Measurements from ENCODE around the gene LRMDA. TPM values are rescaled to one million over a fixed set of nuclear protein-coding genes. Genes with fewer than 3 reads are reported as not detected.

LRMDA gene
- total RNA-seq, 1 experiment from 2014 or later = 0.10 TPM

DNA sequence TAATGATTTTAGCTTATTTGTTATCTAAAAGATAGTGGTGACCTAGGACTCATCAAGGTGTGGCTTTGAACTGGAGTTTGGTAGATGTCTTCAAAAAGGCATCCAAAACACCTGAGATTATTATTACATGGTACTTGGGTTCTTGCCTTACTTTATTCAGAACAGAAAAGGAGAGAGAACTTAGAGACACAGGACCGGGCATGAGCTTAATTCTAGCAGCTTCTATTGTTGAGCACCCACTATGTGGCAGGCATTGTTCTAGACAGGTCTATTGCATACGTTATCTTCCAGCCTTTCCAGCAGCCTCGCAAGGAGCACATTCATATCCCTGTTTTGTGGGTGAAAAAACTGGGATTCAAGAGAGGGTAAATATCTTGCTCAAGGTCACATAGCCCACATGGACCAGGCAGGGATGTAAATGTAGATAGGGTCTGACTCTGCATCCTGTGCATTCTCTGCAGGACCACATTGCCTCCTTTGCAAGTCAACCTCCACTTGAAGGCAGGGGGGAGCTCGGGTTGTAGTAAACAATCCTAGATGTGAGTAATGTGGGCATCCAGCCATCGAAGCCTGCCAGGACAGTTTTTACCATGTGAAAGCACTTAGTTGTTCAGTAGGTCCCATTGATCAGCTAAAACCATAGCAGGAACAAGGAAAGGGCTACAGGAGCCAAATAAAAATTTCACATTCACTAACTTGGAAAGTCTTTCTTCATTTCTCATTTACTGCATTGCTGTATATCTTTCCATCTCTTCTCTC is 551.4 kb downstream of the LRMDA start:
- no peak for DNase-seq (ENCODE audit: low spot score)

DNA sequence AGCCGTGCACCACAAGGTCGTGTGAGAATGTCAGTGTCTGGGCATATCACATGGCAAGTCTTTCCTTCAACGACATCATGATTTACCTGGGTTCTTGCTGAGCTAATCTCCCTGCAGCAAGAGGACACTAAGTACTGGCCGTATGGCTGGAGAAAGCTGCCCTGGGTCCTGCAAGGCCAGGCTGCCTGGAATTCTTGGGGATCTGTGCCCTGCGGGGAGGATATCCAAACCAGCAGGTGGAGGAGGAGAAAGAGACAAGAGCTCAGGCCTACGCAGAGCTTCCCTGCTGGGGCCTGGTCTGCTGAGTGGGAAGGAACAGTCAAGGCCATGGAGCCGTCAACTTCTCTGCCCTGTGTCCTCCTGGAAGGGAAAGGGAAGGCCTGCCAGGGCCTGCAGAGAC is 552.6 kb downstream of the LRMDA start:
- DNase-seq (ENCODE audit: low spot score) = no peak

DNA sequence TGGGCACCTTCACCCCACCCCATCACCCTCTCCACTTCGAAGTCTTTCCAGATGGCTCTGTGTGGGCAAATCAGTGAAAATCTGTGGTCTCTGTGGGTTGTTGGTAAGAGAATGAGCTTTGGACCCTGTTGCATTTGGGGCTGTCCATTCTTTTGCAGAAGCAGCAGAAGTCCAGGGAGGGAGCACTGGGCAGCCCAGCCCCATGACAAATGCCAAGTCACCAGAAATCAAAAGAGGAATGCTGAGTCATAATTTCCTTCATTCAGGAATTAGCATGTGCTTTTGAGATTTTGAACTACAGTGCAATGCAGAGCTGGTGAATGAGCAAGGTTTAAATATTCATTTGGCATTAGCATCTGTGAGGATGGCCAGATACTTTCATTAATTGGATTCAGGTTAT is 556.2 kb downstream of the LRMDA start:
- peak; percentile 17 for DNase-seq (ENCODE audit: low spot score)

DNA sequence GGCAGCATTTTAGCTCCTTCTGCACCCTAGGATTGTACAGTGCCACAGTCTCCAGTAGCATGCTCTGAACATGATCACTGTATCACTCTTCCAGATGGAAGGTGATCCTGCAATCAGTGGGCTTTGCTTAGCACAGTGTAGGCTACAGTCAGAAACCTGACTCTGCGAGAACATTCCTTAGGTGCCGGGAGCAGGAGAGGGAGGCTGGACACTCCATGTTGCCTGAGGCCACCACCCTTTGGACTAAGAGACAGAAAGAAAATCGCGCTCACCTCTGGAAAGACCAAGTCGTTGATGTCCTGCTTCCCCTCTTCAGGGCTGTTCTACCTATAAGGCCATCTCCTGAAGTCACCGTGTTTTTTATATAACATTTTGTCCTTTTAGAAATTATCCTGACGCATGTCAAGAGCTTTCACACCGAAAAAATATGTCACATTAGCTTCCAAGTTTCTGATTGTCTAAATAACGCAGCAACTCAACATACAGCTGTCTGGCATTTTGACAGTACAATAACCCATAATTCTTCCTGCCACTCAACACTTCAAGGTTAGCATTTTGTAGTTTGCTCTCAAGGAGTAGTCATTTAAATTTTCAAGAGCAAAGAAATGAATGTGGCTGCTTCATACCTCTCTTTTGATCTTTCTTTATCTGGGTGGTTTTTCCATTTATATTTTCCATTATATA is 563.1 kb downstream of the LRMDA start:
- no peak for DNase-seq (ENCODE audit: low spot score)

DNA sequence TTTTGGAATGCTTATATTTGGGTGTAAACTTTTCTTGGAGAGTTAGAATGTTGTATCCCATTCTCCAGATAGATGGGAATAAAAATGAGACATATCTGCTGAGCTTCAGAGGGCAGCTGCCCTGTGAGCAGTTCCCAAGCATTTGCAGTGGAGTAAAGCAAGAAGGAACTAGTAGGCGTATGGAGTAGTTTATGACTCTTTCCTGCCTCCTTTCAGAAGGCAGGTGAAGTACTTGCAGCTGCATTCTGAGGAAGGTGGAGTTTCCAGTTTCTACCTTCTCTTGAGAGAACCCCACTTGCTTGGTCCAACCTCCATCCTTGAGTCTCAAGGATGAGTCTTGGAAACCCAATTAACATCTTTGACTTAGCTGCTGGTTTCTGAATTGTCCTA is 563.6 kb downstream of the LRMDA start:
- DNase-seq (ENCODE audit: low spot score) = no peak

DNA sequence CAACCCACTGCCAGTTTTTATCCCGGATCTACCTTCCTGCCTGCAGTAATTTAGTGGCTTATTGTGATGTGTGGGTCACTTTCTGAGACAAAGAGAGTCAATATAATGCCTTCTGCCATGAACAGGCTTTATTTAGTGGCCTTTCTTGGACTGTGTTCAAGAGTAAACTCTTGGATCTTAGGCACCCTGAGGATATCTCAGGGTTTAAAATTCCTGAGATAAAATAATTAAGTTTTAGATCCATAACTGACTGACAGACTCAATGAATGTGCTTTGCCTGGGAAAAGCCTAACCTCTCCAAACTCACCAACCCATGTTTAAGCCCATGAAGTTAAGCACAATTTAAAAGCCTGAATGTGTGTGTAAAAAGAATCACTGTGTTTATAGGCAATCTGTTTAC is 564.3 kb downstream of the LRMDA start:
- DNase-seq (ENCODE audit: low spot score) = no peak

DNA sequence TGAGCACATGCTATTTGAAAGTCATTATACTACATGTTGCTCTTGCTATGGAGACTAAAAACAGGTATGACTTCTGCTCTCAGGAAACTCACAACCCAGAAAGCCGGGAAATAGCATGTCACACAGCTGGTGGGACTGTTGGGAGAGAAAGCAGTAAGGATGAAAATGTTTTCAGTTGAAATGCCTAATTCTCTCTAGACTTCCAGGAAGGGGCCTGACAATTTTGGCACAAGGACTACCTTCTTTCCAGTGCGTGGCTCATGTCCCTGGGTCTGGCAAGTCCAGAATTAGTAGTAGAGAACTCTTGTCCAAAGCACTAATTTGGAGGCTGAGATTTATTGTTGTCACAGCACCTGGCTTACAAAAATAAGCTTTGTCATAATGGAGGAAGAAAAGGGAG is 567.6 kb downstream of the LRMDA start:
- no peak for DNase-seq (ENCODE audit: low spot score)

DNA sequence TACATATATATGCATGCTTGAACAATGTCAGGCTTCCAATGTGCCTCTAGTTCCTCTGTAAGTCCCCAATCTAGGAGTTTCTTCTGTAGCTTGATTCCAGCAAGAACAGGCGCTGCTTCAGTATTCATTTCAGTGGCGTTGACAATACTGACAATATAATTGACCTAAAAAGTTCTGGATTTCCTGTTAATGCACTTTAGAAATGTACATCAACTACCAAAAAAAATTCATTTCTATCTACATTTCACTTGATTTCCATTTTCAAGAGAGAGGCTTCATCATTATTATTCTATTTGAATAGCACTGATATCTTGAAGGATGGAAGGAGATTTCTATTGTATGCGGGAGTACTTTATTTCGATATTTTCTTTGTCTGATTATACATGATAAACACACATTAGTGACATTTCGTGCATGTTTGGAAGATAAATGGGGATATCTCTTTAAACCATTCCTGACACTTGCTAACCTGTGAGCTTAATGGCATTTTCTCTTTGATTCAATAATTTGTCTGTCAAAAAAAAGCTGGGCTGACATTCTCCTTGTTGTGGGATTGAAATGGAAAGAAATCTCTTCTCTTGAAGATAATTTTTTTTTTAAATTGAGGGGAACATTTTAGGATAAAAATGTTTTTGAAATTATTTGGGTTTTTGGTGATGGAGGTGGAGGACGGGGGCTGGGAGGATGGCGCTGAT is 568.2 kb downstream of the LRMDA start:
- no peak for DNase-seq (ENCODE audit: low spot score)

DNA sequence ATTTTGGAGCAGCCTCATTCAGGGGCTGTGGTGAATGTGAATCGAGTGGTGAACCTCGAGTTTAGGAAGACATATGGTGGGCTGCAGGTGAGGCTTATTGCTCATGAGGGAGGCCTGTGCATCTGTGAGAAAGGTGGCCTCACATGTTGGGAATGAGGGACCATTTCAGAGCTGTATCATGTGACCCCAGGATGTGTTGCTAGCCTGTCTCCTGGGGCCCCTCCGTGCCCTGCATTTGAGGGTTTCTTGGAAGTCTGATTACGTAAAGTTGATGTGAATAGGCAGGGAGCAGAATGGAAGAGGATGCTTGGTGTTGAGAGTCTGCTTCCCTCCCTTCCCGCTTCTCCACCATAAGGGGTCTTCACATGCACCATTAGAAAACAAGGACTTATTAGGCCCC is 569.1 kb downstream of the LRMDA start:
- no peak for DNase-seq (ENCODE audit: low spot score)

DNA sequence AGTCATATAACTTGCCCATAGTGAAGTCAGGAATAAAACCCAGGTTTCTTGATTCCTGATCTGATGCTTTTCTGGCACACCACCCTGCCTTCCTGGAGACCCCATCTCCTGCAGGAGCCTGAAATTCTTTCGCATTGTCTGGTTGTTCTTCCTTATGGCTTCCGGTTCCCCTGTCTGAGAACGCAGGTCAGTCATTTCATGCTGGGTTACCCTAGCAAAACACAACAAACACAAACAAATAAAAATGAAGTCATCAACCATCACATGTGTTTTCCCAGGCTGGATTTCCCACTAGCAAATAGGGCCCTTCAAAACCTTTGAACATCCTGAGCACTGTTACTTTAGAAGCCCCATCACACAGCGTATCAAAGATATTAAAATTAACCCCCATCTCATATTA is 569.6 kb downstream of the LRMDA start:
- DNase-seq (ENCODE audit: low spot score) = no peak

DNA sequence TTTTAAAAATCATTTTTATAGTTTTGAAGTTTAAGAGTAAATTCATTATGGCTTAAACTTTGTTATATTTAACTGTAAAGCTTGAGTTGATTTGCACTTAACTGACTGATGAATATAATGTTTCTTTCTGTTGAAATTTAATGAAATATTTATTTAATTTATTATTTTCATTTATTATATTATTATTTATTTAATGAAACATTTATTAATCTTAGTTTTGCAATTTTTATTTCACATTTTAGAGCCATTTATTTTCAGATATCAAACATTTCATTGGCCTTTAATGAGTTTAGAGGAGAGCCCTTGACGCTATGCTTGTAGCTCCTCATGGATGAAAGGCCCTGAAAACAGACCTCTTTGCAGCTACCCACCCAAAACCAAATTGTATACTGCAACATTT is 570.0 kb downstream of the LRMDA start:
- DNase-seq (ENCODE audit: low spot score) = no peak

DNA sequence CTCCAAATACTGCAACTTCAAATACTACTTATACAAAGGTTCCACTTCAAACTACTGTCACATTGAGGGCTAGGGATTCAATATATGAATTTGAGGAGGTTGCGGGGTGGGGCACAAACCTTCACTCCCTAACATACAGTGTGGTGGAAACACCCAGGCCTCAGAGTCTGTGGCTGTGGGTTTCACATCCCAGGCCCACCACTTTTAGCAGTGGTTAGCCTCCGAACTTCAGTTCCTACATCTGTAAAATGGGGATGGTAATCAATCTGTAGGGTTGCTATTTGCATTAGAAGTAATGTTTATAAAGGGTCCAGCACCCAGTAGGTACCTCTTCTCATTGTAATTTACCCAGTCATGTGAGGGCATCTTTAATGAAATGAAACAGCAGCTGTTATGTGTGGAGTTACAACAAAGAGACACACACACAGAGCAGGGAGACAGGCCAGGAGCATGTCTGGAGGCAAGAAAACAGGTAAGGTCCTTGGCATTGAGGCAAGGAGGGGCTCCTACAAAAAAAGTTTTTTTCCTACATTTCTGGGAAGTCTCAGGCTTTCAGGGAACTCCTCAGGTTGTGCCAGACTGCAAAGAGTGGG is 570.9 kb downstream of the LRMDA start:
- DNase-seq (ENCODE audit: low spot score) = no peak

DNA sequence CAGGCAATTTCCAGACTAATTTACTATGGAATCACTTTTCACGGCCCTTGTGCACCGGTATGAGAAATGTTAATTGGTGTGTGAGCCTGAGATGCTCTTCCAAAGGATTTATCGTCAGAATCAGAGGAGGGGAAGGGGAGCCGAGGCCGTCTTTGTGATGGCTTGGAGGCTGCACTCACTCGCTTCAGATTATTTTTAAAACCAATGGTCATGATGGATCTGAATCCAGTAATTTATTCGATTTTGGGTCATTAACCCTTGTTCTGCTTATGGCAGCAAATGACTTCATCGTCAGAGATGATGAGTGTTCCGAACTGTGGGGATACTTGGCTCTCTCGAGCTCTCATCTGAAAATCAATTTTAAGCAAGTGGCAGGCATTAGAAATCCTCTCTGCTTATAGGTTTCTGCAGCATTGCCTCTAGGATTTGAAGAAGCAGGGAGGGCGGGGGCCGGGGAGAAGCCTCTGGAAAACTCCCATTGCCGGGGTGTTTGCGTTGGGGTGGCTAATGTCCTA is 576.3 kb downstream of the LRMDA start:
- no peak for DNase-seq (ENCODE audit: low spot score)

DNA sequence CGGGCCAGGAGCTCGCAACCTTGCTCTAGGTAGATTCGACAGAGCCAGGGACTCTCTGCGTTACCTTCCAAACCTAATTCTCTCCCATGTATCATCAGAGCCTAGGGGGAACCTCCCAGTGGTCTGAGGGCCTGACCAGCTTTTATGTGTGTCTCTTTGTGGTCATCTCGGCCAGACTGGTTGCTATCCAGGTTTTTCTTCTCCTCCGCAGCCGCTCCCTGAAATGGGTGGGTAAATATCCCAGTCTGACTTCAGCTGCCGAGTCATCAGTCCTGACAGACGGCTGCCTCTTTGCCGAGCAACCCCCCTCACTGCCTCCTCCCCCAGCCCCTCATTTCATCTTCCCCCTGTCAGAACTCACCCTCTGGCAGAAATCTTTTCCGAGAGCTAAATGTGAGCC is 578.1 kb downstream of the LRMDA start:
- no peak for DNase-seq (ENCODE audit: low spot score)

DNA sequence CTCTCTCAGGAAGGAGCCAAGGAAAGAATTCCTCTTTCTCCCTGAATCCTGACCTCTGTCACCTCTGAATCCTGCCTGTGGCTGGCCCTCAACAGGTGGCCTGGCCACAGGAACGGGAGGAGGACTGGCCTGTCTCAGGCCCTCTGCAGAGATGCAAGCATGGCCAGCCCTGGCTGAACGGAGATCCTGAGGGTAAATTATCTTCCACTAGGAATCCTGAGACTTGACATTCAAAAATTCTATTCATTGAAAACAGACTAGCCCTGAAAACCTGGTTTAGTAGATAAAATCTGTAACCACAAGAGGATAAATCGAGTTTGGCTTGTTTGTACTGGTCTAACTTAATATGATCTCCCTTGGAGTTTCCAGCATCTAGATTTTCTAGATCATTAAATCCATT is 579.3 kb downstream of the LRMDA start:
- no peak for DNase-seq (ENCODE audit: low spot score)

DNA sequence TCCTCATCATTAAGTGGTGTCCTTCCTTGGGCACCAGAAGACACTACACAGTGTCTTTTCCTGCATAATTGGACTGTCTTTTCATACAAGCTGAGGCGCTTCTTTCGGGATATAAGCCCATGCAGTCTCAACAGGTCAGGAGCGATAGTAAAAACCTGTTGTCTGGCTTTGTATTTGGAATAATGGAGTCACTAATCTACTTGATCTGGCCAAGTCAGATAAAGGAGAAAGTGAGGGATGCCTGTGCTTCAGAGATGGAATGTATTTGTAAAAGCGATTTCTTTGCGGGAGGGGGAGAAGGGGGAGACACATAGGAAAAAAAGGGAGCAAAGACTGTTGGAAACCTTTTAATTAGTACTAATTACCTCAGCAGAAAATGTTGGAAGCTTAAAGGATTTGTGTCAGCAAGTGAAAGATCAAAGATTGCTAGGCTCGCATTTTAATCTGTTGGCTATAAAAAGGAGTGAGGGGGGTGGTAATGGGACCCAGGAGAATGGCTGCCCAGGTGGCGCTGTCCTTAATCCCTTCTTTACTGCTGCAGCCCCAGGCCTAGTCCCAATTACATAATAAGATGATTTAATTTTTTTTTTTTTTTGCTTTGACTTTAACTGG is 581.4 kb downstream of the LRMDA start:
- DNase-seq (ENCODE audit: low spot score) = no peak

DNA sequence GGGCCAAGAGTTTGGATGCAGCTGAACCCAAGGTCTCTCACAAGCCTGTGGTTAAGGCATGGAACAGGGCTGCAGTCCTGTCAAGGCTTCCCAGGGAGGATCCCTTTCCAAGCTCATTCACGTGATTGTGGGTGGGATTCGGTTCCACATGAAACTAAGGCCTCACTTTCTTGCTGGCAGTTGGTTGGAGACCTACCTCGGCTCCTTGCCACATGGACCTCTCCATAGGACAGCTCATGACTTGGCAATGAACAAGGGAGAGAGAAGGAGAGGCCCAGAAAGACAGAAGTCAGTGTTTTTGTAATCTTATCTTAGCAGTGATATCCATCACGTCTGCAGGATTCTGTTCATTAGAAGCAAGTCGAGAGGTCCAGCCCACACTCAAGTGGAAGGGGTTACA is 583.8 kb downstream of the LRMDA start:
- no peak for DNase-seq (ENCODE audit: low spot score)

DNA sequence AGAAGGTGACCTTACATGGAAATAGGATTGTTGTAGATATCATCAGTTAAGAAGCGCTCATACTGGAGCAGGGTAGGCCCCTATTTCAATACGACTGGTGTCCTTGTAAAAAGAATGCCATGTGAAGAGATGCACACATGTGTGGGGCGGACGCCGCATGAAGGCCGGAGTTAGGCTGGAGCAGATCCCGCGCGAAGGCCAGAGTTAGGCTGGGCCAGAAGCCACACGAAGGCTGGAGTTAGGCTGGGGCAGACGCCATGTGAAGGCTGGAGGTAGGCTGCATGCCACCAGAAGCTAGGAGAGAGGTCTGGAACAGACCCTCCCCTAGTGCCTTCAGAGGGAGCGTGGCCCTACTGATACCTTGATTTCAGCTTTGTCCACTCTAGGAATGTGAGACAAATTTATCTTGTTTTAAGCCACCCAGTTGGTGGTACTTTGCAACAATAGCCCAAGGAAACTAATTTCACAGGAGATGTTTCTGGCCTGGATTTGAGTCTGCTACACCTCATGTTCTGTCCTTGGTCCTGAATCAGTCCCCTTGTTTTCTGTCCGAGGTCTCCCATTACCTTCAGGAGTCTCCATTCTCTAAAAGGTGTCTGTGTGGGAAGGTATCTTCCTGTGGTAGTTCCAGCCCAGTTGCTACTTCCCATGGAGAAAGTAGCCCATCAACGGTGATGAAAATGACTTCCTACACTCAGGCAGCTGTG is 585.8 kb downstream of the LRMDA start:
- DNase-seq (ENCODE audit: low spot score) = no peak

DNA sequence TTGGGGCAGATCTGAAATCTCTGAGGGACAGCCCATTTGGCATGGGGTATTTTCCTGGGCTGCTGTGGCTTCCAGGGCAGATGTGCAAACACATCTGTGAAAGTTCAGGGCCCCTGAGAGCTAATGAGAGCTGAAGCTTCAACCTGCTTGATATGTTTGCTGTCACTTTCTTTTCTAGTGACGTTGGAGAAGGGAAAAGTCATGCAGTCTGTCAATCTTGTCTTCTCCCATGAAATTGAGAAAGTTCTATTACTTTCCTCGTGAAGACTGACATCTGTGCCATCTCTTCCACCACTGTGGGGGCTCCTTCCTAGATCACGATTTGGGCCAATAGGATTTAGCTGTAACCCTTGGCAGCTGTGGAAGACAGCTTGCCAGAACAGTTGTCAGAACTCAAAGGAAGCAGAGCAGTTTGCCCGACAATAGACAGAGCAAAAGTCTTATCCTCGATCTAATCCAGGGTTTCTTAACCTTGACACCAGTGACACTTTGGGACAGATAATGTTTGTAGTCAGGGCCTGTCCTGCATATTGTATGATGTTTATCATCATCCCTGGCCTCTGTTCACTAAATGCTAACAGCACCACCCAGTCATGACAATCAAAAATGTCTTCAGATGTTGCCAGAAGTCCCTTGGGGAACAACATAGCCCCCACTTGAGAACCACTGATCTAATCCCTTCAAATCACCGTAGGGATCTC is 586.5 kb downstream of the LRMDA start:
- DNase-seq (ENCODE audit: low spot score) = no peak

DNA sequence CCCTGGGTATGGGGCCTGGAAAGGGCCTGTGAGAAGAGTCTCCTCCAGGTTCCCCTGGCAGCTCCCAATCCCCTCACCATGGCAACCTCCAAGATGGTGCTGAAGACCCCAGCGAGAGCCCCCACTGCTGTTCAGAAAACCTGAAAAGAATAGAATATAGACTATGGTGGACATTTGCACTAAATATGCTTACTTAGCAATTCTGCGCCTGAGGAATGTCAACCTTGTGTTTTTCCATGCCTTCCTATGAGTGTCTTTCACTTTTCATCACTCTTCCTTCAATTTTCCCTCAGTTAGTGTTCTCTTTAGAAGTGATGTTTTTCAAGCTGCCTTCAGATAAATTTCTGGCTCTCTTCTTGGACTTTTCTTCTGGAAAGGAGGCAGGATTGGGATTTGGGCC is 589.2 kb downstream of the LRMDA start:
- no peak for DNase-seq (ENCODE audit: low spot score)

DNA sequence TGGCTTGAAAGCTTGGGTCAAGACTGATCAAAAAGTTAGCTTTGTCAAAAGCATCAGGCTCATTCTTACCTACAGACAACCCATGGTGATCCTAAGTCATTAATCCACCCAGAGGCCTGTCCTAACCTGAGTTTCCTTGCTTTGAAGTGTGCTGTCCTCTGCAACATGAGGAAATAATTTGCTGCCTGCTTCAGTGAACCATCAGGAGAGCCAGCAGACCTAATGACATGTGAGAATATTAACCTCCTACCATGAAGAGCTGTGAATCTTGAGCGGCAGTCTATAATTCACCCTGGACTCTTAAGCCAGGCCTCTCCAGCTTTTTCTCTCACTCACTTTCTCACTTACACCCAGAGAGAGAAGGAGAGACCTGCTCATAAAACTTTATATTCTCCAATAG is 590.0 kb downstream of the LRMDA start:
- DNase-seq (ENCODE audit: low spot score) = no peak
